RWPE2 (cell line): ENCODE results near the gene PGBD5.

ENCODE experiments used
- ATAC-seq: fragments of 200-7000 bp; cut with Tn5 transposase; 3 replicates; pipeline ENCODE4 v1.9.1; 2021; ENCODE audit warnings: low read depth
- DNase-seq: peaks from one replicate; pipeline ENCODE4 v3.0.0-alpha.2; 2020; ENCODE audit warnings: low spot score
- H3K27ac ChIP-seq: fragments of 450-650 bp; 2 replicates; pipeline ENCODE4 v1.5.1; 2017; ENCODE audit warnings: mild to moderate bottlenecking; ENCODE audit not compliant: poor library complexity, severe bottlenecking
- H3K27me3 ChIP-seq: fragments of 250-450 bp; sonication (Bioruptor Pico); 2 replicates; pipeline ENCODE4 v1.5.1; 2021; ENCODE audit warnings: mild to moderate bottlenecking, moderate library complexity; ENCODE audit not compliant: insufficient read depth, poor library complexity, severe bottlenecking
- H3K36me3 ChIP-seq: fragments of 250-450 bp; sonication (Bioruptor Pico); 2 replicates; pipeline ENCODE4 v1.5.1; 2020; ENCODE audit warnings: low read depth, mild to moderate bottlenecking, moderate library complexity
- H3K4me1 ChIP-seq: fragments of 250-450 bp; sonication (Bioruptor Pico); 2 replicates; pipeline ENCODE4 v1.5.1; 2021; ENCODE audit warnings: mild to moderate bottlenecking, moderate library complexity; ENCODE audit not compliant: insufficient read depth, poor library complexity, severe bottlenecking
- H3K4me3 ChIP-seq: fragments of 250-450 bp; sonication (Bioruptor Pico); 2 replicates; pipeline ENCODE4 v1.5.1; 2021; ENCODE audit warnings: mild to moderate bottlenecking, moderate library complexity; ENCODE audit not compliant: severe bottlenecking
- H3K9me3 ChIP-seq: fragments of 250-450 bp; sonication (Bioruptor Pico); 2 replicates; pipeline ENCODE4 v1.5.1; 2021; ENCODE audit warnings: mild to moderate bottlenecking, moderate library complexity; ENCODE audit not compliant: severe bottlenecking
- TF ChIP-seq, protein P1 (sequence below): fragments of 450-650 bp; IDR thresholded peaks from one replicate; pipeline ENCODE4 v1.5.1; 2017; ENCODE audit warnings: mild to moderate bottlenecking, moderate library complexity; ENCODE audit not compliant: poor library complexity, severe bottlenecking

Gene PGBD5

DNA sequence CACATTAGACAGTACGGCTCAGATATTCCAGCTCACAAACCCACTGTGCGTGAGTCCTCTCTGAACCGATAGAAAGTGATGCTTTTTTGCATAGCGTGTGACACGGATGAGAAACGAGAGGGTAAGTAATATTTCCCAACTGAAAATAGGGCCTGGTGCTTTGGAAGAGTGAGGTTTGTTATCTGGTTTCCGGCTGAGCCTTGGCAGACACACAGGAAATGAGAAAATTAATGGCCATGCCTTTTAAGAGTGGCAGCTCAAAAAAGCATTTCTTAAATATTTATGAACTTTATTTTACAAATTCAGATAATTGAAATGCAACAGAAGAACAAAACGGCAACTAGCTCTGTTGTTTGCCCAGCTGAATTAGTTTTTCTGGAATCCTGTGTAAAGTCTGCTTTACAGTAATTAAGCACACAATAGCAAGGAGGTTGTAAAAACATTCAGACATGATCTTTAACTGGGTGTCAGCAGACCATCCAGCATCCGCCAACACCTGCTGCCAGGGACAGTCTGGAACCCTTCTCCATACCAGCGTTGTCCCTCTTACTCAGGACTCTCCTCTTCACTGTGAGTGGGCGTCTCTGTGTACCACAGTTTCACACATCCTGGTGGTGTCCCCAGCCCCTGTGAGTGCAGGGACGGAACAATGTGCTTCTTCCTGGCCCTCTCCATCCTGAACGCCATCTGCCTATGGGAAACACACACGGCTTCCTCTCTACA is 155.4 kb downstream of the PGBD5 start:
- no peak overlapping the region for H3K27ac ChIP-seq

DNA sequence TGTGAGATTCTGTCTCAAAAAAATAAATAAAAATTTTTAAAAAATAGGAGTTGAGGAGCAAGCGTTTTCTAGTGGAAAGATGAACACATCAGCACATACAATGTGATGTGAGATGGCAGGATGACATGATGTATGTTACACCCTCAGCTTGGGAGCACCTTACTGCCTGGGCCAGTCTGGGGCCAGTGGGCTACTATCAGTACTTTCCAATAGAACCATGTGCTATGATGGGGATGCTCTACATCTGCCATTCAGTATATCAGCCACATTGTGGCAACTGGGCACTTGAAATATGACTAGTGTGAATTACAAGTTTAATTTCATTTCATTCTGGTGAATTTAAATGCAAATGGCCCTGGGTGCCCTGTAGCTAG is 156.0 kb downstream of the PGBD5 start:
- Histone ChIP-seq H3K4me3 (no peak overlapping the region), H3K36me3 (peaks cover 8% of the 10 kb centered on the region), H3K27ac (no peak overlapping the region), H3K9me3 (no peaks in the 10 kb centered on the region), H3K4me1 (no peaks in the 10 kb centered on the region), H3K27me3 (no peaks in the 10 kb centered on the region)
- TF ChIP-seq, protein P1, sequence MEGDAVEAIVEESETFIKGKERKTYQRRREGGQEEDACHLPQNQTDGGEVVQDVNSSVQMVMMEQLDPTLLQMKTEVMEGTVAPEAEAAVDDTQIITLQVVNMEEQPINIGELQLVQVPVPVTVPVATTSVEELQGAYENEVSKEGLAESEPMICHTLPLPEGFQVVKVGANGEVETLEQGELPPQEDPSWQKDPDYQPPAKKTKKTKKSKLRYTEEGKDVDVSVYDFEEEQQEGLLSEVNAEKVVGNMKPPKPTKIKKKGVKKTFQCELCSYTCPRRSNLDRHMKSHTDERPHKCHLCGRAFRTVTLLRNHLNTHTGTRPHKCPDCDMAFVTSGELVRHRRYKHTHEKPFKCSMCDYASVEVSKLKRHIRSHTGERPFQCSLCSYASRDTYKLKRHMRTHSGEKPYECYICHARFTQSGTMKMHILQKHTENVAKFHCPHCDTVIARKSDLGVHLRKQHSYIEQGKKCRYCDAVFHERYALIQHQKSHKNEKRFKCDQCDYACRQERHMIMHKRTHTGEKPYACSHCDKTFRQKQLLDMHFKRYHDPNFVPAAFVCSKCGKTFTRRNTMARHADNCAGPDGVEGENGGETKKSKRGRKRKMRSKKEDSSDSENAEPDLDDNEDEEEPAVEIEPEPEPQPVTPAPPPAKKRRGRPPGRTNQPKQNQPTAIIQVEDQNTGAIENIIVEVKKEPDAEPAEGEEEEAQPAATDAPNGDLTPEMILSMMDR: no peak
- DNase-seq (no peak), ATAC-seq (no peak)

More for the DNA sequence above, 155.4 kb downstream of the PGBD5 start:
- no peaks in the 10 kb centered on the region for H3K4me1 ChIP-seq
- no peaks in the 10 kb centered on the region for H3K9me3 ChIP-seq
- no peak for ATAC-seq
- H3K4me3 ChIP-seq: no peak overlapping the region
- no peak for DNase-seq
- no peaks in the 10 kb centered on the region for H3K27me3 ChIP-seq
- TF ChIP-seq, protein P1: no peak
- peaks cover 12% of the 10 kb centered on the region for H3K36me3 ChIP-seq

DNA sequence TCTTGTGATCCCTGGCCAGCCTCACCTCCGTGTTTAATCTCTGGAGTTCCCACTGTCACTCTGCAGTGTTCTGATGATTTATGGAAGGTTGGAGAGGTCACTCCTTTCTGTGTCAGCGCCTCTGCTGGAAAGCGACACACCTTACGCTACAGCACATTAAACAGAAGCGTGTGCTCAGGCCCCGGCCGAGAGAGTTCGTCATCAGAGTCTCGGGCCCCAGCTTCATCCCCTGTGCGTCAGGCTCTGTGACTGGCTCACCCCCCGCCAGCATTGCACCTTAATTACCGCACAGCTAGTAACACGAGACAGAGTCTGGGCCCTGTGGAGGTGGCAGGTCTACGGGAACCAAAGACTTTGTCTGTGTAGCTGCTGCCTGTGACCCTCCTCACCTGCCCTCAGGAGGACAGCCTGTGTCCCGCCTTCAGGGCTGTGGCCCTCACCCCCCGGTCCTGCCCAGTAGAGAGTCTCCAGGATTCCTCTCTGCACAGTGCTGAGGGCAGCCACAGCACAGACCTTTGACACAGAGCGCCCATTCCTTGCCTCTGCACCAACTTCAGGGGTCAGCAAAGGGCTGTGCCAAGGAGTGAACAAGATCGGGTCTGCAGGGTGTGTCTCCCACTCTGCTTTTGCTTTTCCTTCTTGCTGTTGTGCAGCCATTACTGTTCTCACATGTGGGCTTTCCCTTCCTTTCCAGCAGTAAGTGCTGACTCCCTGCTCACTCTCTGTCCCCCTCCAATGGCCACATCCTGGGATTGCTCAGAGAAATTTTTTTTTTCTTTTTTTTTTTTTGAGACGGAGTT is 157.6 kb downstream of the PGBD5 start:
- Histone ChIP-seq H3K27ac (no peak overlapping the region), H3K36me3 (no peaks in the 10 kb centered on the region)
- DNase-seq: no peak

DNA sequence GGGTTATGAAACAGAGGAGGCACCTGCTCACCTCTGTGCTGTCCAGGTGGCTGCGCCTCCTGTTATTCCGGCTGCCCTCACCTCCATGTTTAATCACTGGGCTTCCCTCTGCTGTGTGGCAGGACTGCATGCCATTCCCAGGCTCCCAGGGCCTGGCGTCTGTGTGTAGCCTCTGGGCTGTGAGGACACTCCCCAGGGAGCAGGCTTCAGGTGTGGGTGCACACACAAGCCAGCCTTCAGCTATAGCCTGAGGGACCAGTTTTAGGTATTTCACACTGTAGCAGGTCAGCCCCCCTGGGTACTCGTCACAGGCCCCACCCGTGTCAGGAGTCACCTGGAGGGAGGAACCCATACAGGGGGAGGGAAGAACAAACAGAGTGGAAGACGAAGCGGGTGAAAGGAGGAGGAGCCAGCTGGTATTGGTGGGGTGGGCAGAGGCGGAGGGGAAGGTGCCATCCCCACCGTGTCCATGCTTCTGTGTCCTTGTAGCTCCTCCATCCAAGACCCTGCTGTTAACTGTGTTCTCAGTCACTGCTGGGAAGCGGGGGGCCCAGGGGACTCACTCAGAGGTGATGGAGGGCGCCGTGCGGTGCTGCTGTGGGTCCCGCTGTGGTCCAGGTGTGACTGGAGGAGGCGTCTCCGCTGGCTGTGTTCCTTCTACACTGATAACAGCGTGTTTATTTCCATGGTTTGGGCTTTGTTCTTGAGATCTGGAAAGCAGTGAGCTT is 158.6 kb downstream of the PGBD5 start:
- no peaks in the 10 kb centered on the region for H3K4me1 ChIP-seq
- H3K27ac ChIP-seq: no peak overlapping the region
- ATAC-seq: no peak
- no peak for DNase-seq
- no peaks in the 10 kb centered on the region for H3K36me3 ChIP-seq
- no peaks in the 10 kb centered on the region for H3K9me3 ChIP-seq
- H3K4me3 ChIP-seq: no peak overlapping the region
- TF ChIP-seq, protein P1: no peak
- H3K27me3 ChIP-seq: no peaks in the 10 kb centered on the region

More for the DNA sequence above, 157.6 kb downstream of the PGBD5 start:
- no peaks in the 10 kb centered on the region for H3K9me3 ChIP-seq
- TF ChIP-seq, protein P1: peak; percentile 39
- no peak overlapping the region for H3K4me3 ChIP-seq
- H3K27me3 ChIP-seq: no peaks in the 10 kb centered on the region
- no peaks in the 10 kb centered on the region for H3K4me1 ChIP-seq
- ATAC-seq: no peak; the same call in 2 of the 3 replicates
